GM23338 (cell line): ENCODE measurements around the gene MTERF2. TPM values are rescaled to one million over a fixed set of nuclear protein-coding genes. Genes with fewer than 3 reads are reported as not detected.

Source experiments
- ATAC-seq: fragments of 200-7000 bp; cut with Tn5 transposase; 3 replicates; pipeline ENCODE4 v1.9.1; 2020
- DNase-seq: peaks from one replicate; pipeline ENCODE4 v3.0.0-alpha.2; 2015; ENCODE audit warnings: low spot score
- H2AFZ ChIP-seq: fragments of 200-600 bp; sonication (generic); 2 replicates; pipeline ENCODE4 v1.8.0; 2016; ENCODE audit warnings: antibody characterized with exemption, mild to moderate bottlenecking, moderate library complexity
- H3F3A ChIP-seq: fragments of 200-600 bp; sonication (generic); replicated peaks from 2 replicates; pipeline ENCODE4 v1.8.0; 2017; ENCODE audit warnings: antibody characterized with exemption, mixed run types, low read depth
- H3K27ac ChIP-seq: fragments of 200-600 bp; sonication (generic); 2 replicates; pipeline ENCODE4 v1.6.1; 2016; ENCODE audit warnings: low read depth
- H3K27me3 ChIP-seq: fragments of 200-600 bp; sonication (generic); 2 replicates; pipeline ENCODE4 v1.8.0; 2016; ENCODE audit warnings: mild to moderate bottlenecking, mixed run types, moderate library complexity; ENCODE audit not compliant: insufficient read depth
- H3K36me3 ChIP-seq: fragments of 200-600 bp; sonication (generic); 2 replicates; pipeline ENCODE4 v1.8.0; 2016; ENCODE audit warnings: mild to moderate bottlenecking; ENCODE audit not compliant: insufficient read depth
- H3K4me1 ChIP-seq: fragments of 200-600 bp; sonication (generic); 2 replicates; pipeline ENCODE4 v1.8.0; 2016; ENCODE audit warnings: mild to moderate bottlenecking, moderate library complexity; ENCODE audit not compliant: insufficient read depth
- H3K4me2 ChIP-seq: fragments of 200-600 bp; sonication (generic); 2 replicates; pipeline ENCODE4 v1.7.1; 2017; ENCODE audit warnings: mixed run types
- H3K4me3 ChIP-seq: fragments of 200-600 bp; sonication (generic); 2 replicates; pipeline ENCODE4 v1.6.1; 2016; ENCODE audit warnings: mixed run types
- H3K79me2 ChIP-seq: fragments of 200-600 bp; sonication (generic); replicated peaks from 2 replicates; pipeline ENCODE4 v1.8.0; 2017; ENCODE audit warnings: mild to moderate bottlenecking; ENCODE audit not compliant: insufficient read depth
- H3K9me2 ChIP-seq: fragments of 200-600 bp; sonication (generic); 2 replicates; pipeline ENCODE4 v1.8.0; 2017; ENCODE audit not compliant: insufficient read depth
- H4K20me1 ChIP-seq: fragments of 200-600 bp; sonication (generic); replicated peaks from 2 replicates; pipeline ENCODE4 v1.8.0; 2017; ENCODE audit warnings: mild to moderate bottlenecking; ENCODE audit not compliant: insufficient read depth
- H3K27ac Mint-ChIP-seq: 2 replicates; pipeline ENCODE4 v1.8.0; 2020; ENCODE audit warnings: inconsistent platforms, mild to moderate bottlenecking, moderate library complexity, mixed read lengths
- H3K27me3 Mint-ChIP-seq: 3 replicates; pipeline ENCODE4 v1.8.0; 2022; ENCODE audit warnings: low read depth, mild to moderate bottlenecking, moderate library complexity, mixed read lengths, inconsistent platforms; ENCODE audit not compliant: insufficient read depth, poor library complexity
- H3K36me3 Mint-ChIP-seq: 3 replicates; pipeline ENCODE4 v1.8.0; 2021; ENCODE audit warnings: low read depth, mild to moderate bottlenecking, inconsistent platforms, moderate library complexity, mixed read lengths
- H3K4me1 Mint-ChIP-seq: 3 replicates; pipeline ENCODE4 v1.8.0; 2020; ENCODE audit warnings: mild to moderate bottlenecking, inconsistent platforms, mixed read lengths
- H3K4me3 Mint-ChIP-seq: 3 replicates; pipeline ENCODE4 v1.8.0; 2021; ENCODE audit warnings: moderate library complexity, mild to moderate bottlenecking, inconsistent platforms, mixed read lengths
- H3K9me3 Mint-ChIP-seq: 3 replicates; pipeline ENCODE4 v1.8.0; 2020; ENCODE audit warnings: moderate library complexity, mild to moderate bottlenecking, inconsistent platforms, mixed read lengths
- CREB1 ChIP-seq: fragments of 250-450 bp; sonication (Bioruptor Pico); IDR thresholded peaks from 2 replicates; pipeline ENCODE4 v1.5.0; 2020; ENCODE audit warnings: low read depth, mild to moderate bottlenecking, moderate library complexity
- ETS1 ChIP-seq: IDR thresholded peaks from 2 replicates; pipeline ENCODE4 v1.6.1; 2016; ENCODE audit warnings: antibody characterized with exemption
- EZH2 ChIP-seq: fragments of 200-600 bp; sonication (generic); IDR thresholded peaks from one replicate; pipeline ENCODE4 v1.8.0; 2017; ENCODE audit warnings: antibody characterized with exemption, mild to moderate bottlenecking, low read depth; ENCODE audit not compliant: unreplicated experiment
- EZH2phosphoT487 ChIP-seq: fragments of 200-600 bp; sonication (generic); IDR thresholded peaks from one replicate; pipeline ENCODE4 v1.8.1; 2018; ENCODE audit warnings: antibody characterized with exemption; ENCODE audit not compliant: unreplicated experiment
- JUNB ChIP-seq: IDR thresholded peaks from one replicate; pipeline ENCODE4 v1.6.1; 2016; ENCODE audit warnings: antibody characterized with exemption; ENCODE audit not compliant: unreplicated experiment
- NANOG ChIP-seq: IDR thresholded peaks from 2 replicates; pipeline ENCODE4 v1.6.1; 2016; ENCODE audit warnings: antibody characterized with exemption, borderline replicate concordance
- POLR2AphosphoS5 ChIP-seq: IDR thresholded peaks from 2 replicates; pipeline ENCODE4 v1.6.1; 2016; ENCODE audit warnings: antibody characterized with exemption, low read depth
- STAT1 ChIP-seq: IDR thresholded peaks from one replicate; pipeline ENCODE4 v1.6.1; 2016; ENCODE audit warnings: antibody characterized with exemption; ENCODE audit not compliant: unreplicated experiment
- ZNF331 ChIP-seq: fragments of 250-450 bp; sonication (Bioruptor Pico); IDR thresholded peaks from 2 replicates; pipeline ENCODE4 v1.5.0; 2020; ENCODE audit warnings: low read depth, mild to moderate bottlenecking, moderate library complexity
- polyA plus RNA-seq: library from polyadenylated mRNA; unstranded; fragments of >200 nt; fragmentation: Nextera tagmentation; extraction: Ambion mirVana; gene quantifications from 2 replicates; pipeline ENCODE4 v1.2.1, GENCODE V29; 2016
- total RNA-seq: library from RNA; depleted of rRNA; stranded (reverse); fragments of >200 nt; shearing (Covaris generic); gene quantifications from 2 replicates; pipeline ENCODE4 v1.2.3, GENCODE V29; 2014
- TF ChIP-seq, protein P1 (sequence below): fragments of 250-450 bp; sonication (Bioruptor Pico); IDR thresholded peaks from 2 replicates; pipeline ENCODE4 v1.5.0; 2020; ENCODE audit warnings: mild to moderate bottlenecking, moderate library complexity
- TF ChIP-seq, protein P2 (sequence below): IDR thresholded peaks from one replicate; pipeline ENCODE4 v1.6.1; 2018; ENCODE audit warnings: antibody characterized with exemption; ENCODE audit not compliant: unreplicated experiment
- TF ChIP-seq, protein P3 (sequence below), 2 experiments: fragments of 200-600 bp in 1 of 2; sonication (generic) in 1 of 2; conservative IDR thresholded peaks; 2 replicates each; pipeline versions ENCODE4 v1.5.1 to v1.6.1; 2016 to 2017; ENCODE audit warnings: antibody characterized with exemption in 2 of 2, low read depth in 2 of 2, mild to moderate bottlenecking in 2 of 2, moderate library complexity in 1 of 2

Gene MTERF2
- total and polyA plus RNA-seq, 2 experiments from 2014 or later = 9.2 to 11.0 TPM

GRCh38 chr12:107031061-107031460 is 44.1 kb upstream of the MTERF2 start (continued):
- TF ChIP-seq, protein P1, sequence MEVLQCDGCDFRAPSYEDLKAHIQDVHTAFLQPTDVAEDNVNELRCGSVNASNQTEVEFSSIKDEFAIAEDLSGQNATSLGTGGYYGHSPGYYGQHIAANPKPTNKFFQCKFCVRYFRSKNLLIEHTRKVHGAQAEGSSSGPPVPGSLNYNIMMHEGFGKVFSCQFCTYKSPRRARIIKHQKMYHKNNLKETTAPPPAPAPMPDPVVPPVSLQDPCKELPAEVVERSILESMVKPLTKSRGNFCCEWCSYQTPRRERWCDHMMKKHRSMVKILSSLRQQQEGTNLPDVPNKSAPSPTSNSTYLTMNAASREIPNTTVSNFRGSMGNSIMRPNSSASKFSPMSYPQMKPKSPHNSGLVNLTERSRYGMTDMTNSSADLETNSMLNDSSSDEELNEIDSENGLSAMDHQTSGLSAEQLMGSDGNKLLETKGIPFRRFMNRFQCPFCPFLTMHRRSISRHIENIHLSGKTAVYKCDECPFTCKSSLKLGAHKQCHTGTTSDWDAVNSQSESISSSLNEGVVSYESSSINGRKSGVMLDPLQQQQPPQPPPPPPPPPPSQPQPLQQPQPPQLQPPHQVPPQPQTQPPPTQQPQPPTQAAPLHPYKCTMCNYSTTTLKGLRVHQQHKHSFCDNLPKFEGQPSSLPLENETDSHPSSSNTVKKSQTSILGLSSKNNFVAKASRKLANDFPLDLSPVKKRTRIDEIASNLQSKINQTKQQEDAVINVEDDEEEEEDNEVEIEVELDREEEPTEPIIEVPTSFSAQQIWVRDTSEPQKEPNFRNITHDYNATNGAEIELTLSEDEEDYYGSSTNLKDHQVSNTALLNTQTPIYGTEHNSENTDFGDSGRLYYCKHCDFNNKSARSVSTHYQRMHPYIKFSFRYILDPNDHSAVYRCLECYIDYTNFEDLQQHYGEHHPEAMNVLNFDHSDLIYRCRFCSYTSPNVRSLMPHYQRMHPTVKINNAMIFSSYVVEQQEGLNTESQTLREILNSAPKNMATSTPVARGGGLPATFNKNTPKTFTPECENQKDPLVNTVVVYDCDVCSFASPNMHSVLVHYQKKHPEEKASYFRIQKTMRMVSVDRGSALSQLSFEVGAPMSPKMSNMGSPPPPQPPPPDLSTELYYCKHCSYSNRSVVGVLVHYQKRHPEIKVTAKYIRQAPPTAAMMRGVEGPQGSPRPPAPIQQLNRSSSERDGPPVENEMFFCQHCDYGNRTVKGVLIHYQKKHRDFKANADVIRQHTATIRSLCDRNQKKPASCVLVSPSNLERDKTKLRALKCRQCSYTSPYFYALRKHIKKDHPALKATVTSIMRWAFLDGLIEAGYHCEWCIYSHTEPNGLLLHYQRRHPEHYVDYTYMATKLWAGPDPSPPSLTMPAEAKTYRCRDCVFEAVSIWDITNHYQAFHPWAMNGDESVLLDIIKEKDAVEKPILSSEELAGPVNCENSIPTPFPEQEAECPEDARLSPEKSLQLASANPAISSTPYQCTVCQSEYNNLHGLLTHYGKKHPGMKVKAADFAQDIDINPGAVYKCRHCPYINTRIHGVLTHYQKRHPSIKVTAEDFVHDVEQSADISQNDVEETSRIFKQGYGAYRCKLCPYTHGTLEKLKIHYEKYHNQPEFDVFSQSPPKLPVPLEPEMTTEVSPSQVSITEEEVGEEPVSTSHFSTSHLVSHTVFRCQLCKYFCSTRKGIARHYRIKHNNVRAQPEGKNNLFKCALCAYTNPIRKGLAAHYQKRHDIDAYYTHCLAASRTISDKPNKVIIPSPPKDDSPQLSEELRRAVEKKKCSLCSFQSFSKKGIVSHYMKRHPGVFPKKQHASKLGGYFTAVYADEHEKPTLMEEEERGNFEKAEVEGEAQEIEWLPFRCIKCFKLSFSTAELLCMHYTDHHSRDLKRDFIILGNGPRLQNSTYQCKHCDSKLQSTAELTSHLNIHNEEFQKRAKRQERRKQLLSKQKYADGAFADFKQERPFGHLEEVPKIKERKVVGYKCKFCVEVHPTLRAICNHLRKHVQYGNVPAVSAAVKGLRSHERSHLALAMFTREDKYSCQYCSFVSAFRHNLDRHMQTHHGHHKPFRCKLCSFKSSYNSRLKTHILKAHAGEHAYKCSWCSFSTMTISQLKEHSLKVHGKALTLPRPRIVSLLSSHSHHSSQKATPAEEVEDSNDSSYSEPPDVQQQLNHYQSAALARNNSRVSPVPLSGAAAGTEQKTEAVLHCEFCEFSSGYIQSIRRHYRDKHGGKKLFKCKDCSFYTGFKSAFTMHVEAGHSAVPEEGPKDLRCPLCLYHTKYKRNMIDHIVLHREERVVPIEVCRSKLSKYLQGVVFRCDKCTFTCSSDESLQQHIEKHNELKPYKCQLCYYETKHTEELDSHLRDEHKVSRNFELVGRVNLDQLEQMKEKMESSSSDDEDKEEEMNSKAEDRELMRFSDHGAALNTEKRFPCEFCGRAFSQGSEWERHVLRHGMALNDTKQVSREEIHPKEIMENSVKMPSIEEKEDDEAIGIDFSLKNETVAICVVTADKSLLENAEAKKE (CRISPR knock-in tag) = no peak
- no peak for TF ChIP-seq POLR2AphosphoS5

DNA sequence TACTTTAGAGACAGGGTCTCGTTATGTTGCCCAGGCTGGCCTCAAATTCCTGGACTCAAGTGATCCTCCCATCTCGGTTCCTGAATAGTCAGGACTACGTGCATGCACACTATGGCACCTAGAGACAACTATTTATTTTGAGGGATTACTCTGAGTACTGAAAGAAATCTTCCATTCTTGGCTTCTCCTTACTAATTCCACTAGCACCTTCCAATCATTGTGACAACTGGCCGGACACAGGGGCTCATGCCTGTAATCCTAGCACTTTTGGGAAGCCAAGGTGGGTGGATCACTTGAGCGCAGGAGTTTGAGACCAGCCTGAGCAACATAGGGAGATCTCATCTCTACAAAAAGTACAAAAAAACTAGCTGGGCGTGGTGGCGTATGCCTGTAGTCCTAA is 42.1 kb upstream of the MTERF2 start:
- TF ChIP-seq ZNF331 (no peak), STAT1 (no peak), NANOG (no peak), POLR2AphosphoS5 (no peak), EZH2 (no peak), JUNB (no peak), EZH2phosphoT487 (no peak), CREB1 (CRISPR knock-in tag) (no peak), ETS1 (no peak)
- TF ChIP-seq, protein P2, sequence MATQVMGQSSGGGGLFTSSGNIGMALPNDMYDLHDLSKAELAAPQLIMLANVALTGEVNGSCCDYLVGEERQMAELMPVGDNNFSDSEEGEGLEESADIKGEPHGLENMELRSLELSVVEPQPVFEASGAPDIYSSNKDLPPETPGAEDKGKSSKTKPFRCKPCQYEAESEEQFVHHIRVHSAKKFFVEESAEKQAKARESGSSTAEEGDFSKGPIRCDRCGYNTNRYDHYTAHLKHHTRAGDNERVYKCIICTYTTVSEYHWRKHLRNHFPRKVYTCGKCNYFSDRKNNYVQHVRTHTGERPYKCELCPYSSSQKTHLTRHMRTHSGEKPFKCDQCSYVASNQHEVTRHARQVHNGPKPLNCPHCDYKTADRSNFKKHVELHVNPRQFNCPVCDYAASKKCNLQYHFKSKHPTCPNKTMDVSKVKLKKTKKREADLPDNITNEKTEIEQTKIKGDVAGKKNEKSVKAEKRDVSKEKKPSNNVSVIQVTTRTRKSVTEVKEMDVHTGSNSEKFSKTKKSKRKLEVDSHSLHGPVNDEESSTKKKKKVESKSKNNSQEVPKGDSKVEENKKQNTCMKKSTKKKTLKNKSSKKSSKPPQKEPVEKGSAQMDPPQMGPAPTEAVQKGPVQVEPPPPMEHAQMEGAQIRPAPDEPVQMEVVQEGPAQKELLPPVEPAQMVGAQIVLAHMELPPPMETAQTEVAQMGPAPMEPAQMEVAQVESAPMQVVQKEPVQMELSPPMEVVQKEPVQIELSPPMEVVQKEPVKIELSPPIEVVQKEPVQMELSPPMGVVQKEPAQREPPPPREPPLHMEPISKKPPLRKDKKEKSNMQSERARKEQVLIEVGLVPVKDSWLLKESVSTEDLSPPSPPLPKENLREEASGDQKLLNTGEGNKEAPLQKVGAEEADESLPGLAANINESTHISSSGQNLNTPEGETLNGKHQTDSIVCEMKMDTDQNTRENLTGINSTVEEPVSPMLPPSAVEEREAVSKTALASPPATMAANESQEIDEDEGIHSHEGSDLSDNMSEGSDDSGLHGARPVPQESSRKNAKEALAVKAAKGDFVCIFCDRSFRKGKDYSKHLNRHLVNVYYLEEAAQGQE = no peak
- TF ChIP-seq, protein P3, sequence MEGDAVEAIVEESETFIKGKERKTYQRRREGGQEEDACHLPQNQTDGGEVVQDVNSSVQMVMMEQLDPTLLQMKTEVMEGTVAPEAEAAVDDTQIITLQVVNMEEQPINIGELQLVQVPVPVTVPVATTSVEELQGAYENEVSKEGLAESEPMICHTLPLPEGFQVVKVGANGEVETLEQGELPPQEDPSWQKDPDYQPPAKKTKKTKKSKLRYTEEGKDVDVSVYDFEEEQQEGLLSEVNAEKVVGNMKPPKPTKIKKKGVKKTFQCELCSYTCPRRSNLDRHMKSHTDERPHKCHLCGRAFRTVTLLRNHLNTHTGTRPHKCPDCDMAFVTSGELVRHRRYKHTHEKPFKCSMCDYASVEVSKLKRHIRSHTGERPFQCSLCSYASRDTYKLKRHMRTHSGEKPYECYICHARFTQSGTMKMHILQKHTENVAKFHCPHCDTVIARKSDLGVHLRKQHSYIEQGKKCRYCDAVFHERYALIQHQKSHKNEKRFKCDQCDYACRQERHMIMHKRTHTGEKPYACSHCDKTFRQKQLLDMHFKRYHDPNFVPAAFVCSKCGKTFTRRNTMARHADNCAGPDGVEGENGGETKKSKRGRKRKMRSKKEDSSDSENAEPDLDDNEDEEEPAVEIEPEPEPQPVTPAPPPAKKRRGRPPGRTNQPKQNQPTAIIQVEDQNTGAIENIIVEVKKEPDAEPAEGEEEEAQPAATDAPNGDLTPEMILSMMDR (conservative IDR thresholded peaks at IDR 0.05; ENCODE audit: low read depth in 2 of 2) = no peak
- no peak overlapping the region for H3K4me2 ChIP-seq
- no peak for ATAC-seq
- no peaks in the 10 kb centered on the region for H3K9me2 ChIP-seq
- no peaks in the 10 kb centered on the region for H3K27me3 ChIP-seq
- H3K36me3 ChIP-seq = no peaks in the 10 kb centered on the region
- H3K9me3 Mint-ChIP-seq = no peaks in the 10 kb centered on the region
- H3K4me1 Mint-ChIP-seq = peaks cover 8% of the 10 kb centered on the region; the same call in 2 of the 3 replicates
- no peak overlapping the region for H3K4me3 Mint-ChIP-seq
- no peak overlapping the region for H3K4me3 ChIP-seq
- H3K4me1 ChIP-seq = no peaks in the 10 kb centered on the region; the same call in 1 of the 2 replicates
- H4K20me1 ChIP-seq = no peaks in the 10 kb centered on the region
- H3F3A ChIP-seq = no peaks in the 10 kb centered on the region
- H3K27ac ChIP-seq = no peak overlapping the region
- peaks cover 5% of the 10 kb centered on the region for H3K27me3 Mint-ChIP-seq
- no peak for DNase-seq
- H3K79me2 ChIP-seq = peaks cover 14% of the 10 kb centered on the region
- no peak overlapping the region for H3K27ac Mint-ChIP-seq
- H3K36me3 Mint-ChIP-seq = no peaks in the 10 kb centered on the region
- H2AFZ ChIP-seq = no peak overlapping the region
